Measurements from ENCODE around the gene NFKB1. TPM values are rescaled to one million over a fixed set of nuclear protein-coding genes. Genes with fewer than 3 reads are reported as not detected.
"Not testable (repeated sequence)": the region's sequence is repeated elsewhere in the genome, so short reads cannot be mapped to it uniquely, and the experiment has no call there.

Gene NFKB1
- total RNA-seq, 3 donors from 2014 or later (not counting 1 experiment from before 2014, with no cell fraction given), result 144 to 235 (median 163) TPM

DNA sequence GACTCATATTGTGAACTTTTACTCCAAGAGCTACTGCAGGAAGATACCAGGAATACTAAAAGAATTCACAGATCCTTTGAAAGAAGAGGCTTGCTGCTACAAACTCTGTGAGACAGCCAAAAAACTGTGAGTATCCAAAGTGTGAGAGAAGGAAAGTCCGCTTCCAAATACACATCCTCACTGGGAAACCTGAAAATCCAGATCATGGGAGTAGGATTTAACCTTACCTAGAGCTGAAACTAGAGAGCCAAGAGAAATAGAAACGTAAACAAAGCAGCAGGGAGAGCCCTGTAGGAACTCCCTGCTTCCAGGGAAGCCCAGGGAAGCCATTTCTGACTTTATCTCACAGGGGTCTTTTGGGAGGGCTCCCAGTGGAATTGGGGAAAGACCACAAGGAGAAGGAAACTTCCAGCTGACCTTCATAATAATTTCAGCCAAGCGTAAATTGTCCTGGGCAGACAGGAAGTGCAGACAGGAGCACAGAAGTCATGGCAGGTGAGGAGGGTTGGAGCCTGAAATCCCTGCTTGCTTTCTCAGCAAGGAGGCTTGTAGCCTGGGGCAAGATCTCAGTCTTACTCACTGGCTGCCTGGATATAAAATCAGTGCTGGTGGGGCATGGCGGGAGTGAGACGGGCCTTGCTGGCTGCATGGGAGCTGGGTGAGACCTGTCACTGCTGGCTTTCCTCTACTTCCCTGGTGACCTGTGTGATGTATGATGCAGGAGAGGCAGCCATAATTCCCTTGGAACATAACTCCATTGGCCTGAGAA lies 26.2 kb upstream of the NFKB1 start:
- Histone ChIP-seq H3K4me3 (ENCODE audit: low read length) (no peak overlapping the region), H3K36me3 (ENCODE audit: control insufficient read depth, insufficient read depth, low read length) (no peaks in the 10 kb centered on the region), H3K4me1 (ENCODE audit: control insufficient read depth, insufficient read depth, low read length) (no peaks in the 10 kb centered on the region), H3K9me3 (ENCODE audit: control insufficient read depth, insufficient read depth, low read length) (no peaks in the 10 kb centered on the region), H3K27ac (ENCODE audit: low read length) (no peak overlapping the region), H3K27me3 (ENCODE audit: control insufficient read depth, insufficient read depth, low read length) (no peaks in the 10 kb centered on the region)
- Mint-ChIP-seq H3K36me3 (peaks cover 7% of the 10 kb centered on the region), H3K9me3 (peaks cover 2 to 7% of the 10 kb centered on the region in 2 donors), H3K4me1 (no peaks in the 10 kb centered on the region), H3K4me3 (no peak overlapping the region), H3K27ac (no peak overlapping the region), H3K27me3 (ENCODE audit: low read depth in 2 of 2) (peaks cover 9 to 26% of the 10 kb centered on the region in 2 donors)
- DNase-seq, result no peak
- no peak for ATAC-seq
- intact Hi-C loops (cut with micrococcal nuclease), result no loop called here
- TF ChIP-seq, protein P1, sequence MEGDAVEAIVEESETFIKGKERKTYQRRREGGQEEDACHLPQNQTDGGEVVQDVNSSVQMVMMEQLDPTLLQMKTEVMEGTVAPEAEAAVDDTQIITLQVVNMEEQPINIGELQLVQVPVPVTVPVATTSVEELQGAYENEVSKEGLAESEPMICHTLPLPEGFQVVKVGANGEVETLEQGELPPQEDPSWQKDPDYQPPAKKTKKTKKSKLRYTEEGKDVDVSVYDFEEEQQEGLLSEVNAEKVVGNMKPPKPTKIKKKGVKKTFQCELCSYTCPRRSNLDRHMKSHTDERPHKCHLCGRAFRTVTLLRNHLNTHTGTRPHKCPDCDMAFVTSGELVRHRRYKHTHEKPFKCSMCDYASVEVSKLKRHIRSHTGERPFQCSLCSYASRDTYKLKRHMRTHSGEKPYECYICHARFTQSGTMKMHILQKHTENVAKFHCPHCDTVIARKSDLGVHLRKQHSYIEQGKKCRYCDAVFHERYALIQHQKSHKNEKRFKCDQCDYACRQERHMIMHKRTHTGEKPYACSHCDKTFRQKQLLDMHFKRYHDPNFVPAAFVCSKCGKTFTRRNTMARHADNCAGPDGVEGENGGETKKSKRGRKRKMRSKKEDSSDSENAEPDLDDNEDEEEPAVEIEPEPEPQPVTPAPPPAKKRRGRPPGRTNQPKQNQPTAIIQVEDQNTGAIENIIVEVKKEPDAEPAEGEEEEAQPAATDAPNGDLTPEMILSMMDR (IDR thresholded peaks at IDR 0.05), result no peak
- 81% methylated on average over 3 of the region's 5 CpGs for WGBS (ENCODE audit: insufficient coverage)

DNA sequence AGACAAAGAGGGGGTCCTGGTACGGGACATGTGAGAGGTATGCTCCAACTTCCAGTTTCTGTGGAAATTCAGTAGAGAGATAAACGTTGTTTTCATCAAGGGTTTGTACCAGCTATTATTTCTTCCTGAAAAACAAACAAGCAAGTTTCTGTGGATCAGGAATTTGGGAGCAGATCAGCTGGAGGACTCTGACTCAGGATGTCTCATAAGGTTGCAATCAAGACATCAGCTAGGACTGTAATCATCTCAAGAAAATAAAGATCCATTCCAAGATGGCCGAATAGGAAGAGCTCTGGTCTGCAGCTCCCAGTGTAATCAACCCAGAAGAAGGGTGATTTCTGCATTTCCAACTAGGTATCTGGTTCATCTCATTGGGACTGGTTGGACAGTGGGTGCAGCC lies 23.5 kb upstream of the NFKB1 start:
- intact Hi-C loops (cut with micrococcal nuclease), result no loop called here
- ATAC-seq (no peak), DNase-seq (no peak)
- Histone ChIP-seq H3K9me3 (ENCODE audit: control insufficient read depth, insufficient read depth, low read length) (no peaks in the 10 kb centered on the region), H3K4me1 (ENCODE audit: control insufficient read depth, insufficient read depth, low read length) (no peaks in the 10 kb centered on the region), H3K27ac (ENCODE audit: low read length) (no peak overlapping the region), H3K36me3 (ENCODE audit: control insufficient read depth, insufficient read depth, low read length) (no peaks in the 10 kb centered on the region), H3K27me3 (ENCODE audit: control insufficient read depth, insufficient read depth, low read length) (no peaks in the 10 kb centered on the region), H3K4me3 (ENCODE audit: low read length) (no peak overlapping the region)
- TF ChIP-seq, protein P1 (IDR thresholded peaks at IDR 0.05), result no peak
- Mint-ChIP-seq H3K36me3 (peaks cover 9% of the 10 kb centered on the region), H3K9me3 (peaks cover 2 to 7% of the 10 kb centered on the region in 2 donors), H3K4me1 (no peaks in the 10 kb centered on the region), H3K4me3 (no peak overlapping the region), H3K27ac (no peak overlapping the region), H3K27me3 (ENCODE audit: low read depth in 2 of 2) (peaks cover 12 to 26% of the 10 kb centered on the region in 2 donors)
- 93% methylated on average over 3 of the region's 3 CpGs for WGBS (ENCODE audit: insufficient coverage)

DNA sequence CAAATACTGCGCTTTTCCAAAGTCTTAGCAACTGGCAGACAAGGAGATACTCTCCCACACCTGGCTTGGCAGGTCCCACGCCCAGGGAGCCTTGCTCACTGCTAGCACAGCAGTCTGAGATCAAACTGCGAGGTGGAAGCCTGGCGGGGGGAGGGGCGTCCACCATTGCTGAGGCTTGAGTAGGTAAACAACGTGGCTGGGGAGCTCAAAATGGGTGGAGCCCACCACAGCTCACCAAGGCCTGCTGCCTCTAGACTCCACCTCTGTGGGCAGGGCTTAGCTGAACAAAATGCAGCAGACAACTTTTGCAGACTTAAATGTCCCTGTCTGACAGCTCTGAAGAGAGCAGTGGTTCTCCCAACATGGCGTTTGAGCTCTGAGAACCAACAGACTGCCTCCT lies 23.0 kb upstream of the NFKB1 start:
- Mint-ChIP-seq H3K4me3 (no peak overlapping the region), H3K36me3 (peaks cover 9% of the 10 kb centered on the region), H3K27me3 (ENCODE audit: low read depth in 2 of 2) (peaks cover 12 to 23% of the 10 kb centered on the region in 2 donors), H3K9me3 (peaks cover 2 to 7% of the 10 kb centered on the region in 2 donors), H3K27ac (no peak overlapping the region), H3K4me1 (no peaks in the 10 kb centered on the region)
- Histone ChIP-seq H3K36me3 (ENCODE audit: control insufficient read depth, insufficient read depth, low read length) (no peaks in the 10 kb centered on the region), H3K4me1 (ENCODE audit: control insufficient read depth, insufficient read depth, low read length) (no peaks in the 10 kb centered on the region), H3K27ac (ENCODE audit: low read length) (no peak overlapping the region), H3K4me3 (ENCODE audit: low read length) (no peak overlapping the region), H3K27me3 (ENCODE audit: control insufficient read depth, insufficient read depth, low read length) (no peaks in the 10 kb centered on the region), H3K9me3 (ENCODE audit: control insufficient read depth, insufficient read depth, low read length) (no peaks in the 10 kb centered on the region)
- TF ChIP-seq, protein P1 (IDR thresholded peaks at IDR 0.05), result no peak
- DNase-seq (no peak), ATAC-seq (no peak)
- intact Hi-C loops (cut with micrococcal nuclease), result no loop called here
- 85% methylated on average over 7 of the region's 7 CpGs for WGBS (ENCODE audit: insufficient coverage)

DNA sequence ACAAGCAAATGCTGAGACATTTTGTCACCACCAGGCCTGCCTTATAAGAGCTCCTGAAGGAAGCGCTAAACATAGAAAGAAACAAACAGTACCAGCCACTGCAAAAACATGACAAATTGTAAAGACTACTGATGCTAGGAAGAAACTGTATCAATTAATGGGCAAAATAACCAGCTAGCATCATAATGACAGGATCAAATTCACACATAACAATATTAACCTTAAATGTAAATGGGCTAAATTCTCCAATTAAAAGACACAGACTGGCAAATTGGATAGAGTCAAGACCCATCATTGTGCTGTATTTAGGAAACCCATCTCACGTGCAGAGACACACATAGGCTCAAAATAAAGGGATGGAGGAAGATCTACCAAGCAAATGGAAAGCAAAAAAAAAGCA lies 21.3 kb upstream of the NFKB1 start:
- H3K27me3 ChIP-seq (ENCODE audit: control insufficient read depth, insufficient read depth, low read length); H3K36me3 Mint-ChIP-seq; H3K4me3 ChIP-seq (ENCODE audit: low read length); intact Hi-C loops (cut with micrococcal nuclease); DNase-seq; H3K4me1 ChIP-seq (ENCODE audit: control insufficient read depth, insufficient read depth, low read length); H3K9me3 Mint-ChIP-seq; H3K27ac ChIP-seq (ENCODE audit: low read length); H3K27me3 Mint-ChIP-seq (ENCODE audit: low read depth in 2 of 2); H3K9me3 ChIP-seq (ENCODE audit: control insufficient read depth, insufficient read depth, low read length); H3K4me1 Mint-ChIP-seq; H3K27ac Mint-ChIP-seq; H3K36me3 ChIP-seq (ENCODE audit: control insufficient read depth, insufficient read depth, low read length); H3K4me3 Mint-ChIP-seq; ATAC-seq: not testable (repeated sequence)
- WGBS (ENCODE audit: insufficient coverage), result 100% methylated on average over 1 of the region's 2 CpGs

Measured in natural killer cell (primary cell).